H1 (cell line): ENCODE measurements around the gene PIK3R4. TPM values are rescaled to one million over a fixed set of nuclear protein-coding genes. Genes with fewer than 3 reads are reported as not detected.

ENCODE experiments used
- CTCF ChIA-PET: fragments of 300-600 bp; sonication (Branson Sonifier 250); formaldehyde crosslinking; loops from one replicate; lab custom pipeline; 2021; ENCODE audit not compliant: partially characterized antibody; lab: Charles Lee
- POLR2A ChIA-PET: fragments of 300-600 bp; sonication (Branson Sonifier 250); formaldehyde crosslinking; loops from one replicate; lab custom pipeline; 2021; ENCODE audit warnings: inconsistent platforms; ENCODE audit not compliant: partially characterized antibody; lab: Charles Lee
- DNase-seq, 2 experiments: peaks; one replicate each; pipeline versions ENCODE4 v3.0.0 to v3.0.0-alpha.2; 2010 to 2022; ENCODE audit warnings: low spot score in 2 of 2, low read depth in 1 of 2, mixed read lengths in 1 of 2
- FAIRE-seq: peaks from 2 replicates; lab custom pipeline; 2011; peaks lifted over from hg19 to GRCh38; lab: Jason Lieb, UNC
- H2AFZ ChIP-seq: 2 replicates; pipeline ENCODE4 v1.8.1; 2012; ENCODE audit warnings: low read length, inconsistent platforms
- H2AK5ac ChIP-seq: 2 replicates; pipeline ENCODE4 v1.6.1; 2013; ENCODE audit warnings: low read depth, low read length
- H2BK120ac ChIP-seq: replicated peaks from 2 replicates; pipeline ENCODE3; 2013; ENCODE audit warnings: low read depth, low read length, inconsistent platforms
- H2BK12ac ChIP-seq: 2 replicates; pipeline ENCODE4 v1.6.1; 2013; ENCODE audit warnings: low read depth, low read length
- H2BK15ac ChIP-seq: 2 replicates; pipeline ENCODE4 v1.6.1; 2013; ENCODE audit warnings: low read length
- H2BK20ac ChIP-seq: 2 replicates; pipeline ENCODE4 v1.6.1; 2013; ENCODE audit warnings: low read length
- H2BK5ac ChIP-seq: 2 replicates; pipeline ENCODE4 v1.6.1; 2013; ENCODE audit warnings: low read depth, low read length
- H3K14ac ChIP-seq: 2 replicates; pipeline ENCODE4 v1.6.1; 2013; ENCODE audit warnings: inconsistent platforms; ENCODE audit not compliant: insufficient read length
- H3K18ac ChIP-seq: 2 replicates; pipeline ENCODE4 v1.6.1; 2013; ENCODE audit warnings: low read length; ENCODE audit errors: extremely low read depth
- H3K23ac ChIP-seq: 2 replicates; pipeline ENCODE4 v1.6.1; 2013; ENCODE audit warnings: inconsistent platforms; ENCODE audit not compliant: insufficient read length
- H3K23me2 ChIP-seq: 2 replicates; pipeline ENCODE4 v1.6.1; 2013; ENCODE audit warnings: low read depth, low read length
- H3K27ac ChIP-seq: 2 replicates; pipeline ENCODE4 v1.6.1; 2011; ENCODE audit warnings: low read depth, low read length, inconsistent platforms
- H3K27me3 ChIP-seq, 4 experiments: replicated peaks in 1 of 4; 1 replicate in 1 of 4; 2 replicates in 3 of 4; pipeline versions ENCODE4 v1.6.1 to v1.8.1; 2011 to 2013; ENCODE audit warnings: low read length in 3 of 4, mild to moderate bottlenecking in 3 of 4, inconsistent platforms in 2 of 4, mixed read lengths in 2 of 4, moderate library complexity in 1 of 4; ENCODE audit not compliant: control insufficient read depth in 3 of 4, insufficient read depth in 3 of 4; ENCODE audit errors: extremely low read depth in 1 of 4
- H3K36me3 ChIP-seq, 4 experiments: 2 replicates each; pipeline versions ENCODE4 v1.6.1 to v1.8.1; 2011 to 2013; ENCODE audit warnings: mild to moderate bottlenecking in 4 of 4, low read length in 3 of 4, moderate library complexity in 2 of 4, control low read depth in 1 of 4, inconsistent platforms in 1 of 4; ENCODE audit not compliant: insufficient read depth in 4 of 4, control insufficient read depth in 2 of 4
- H3K4ac ChIP-seq: replicated peaks from 2 replicates; pipeline ENCODE3; 2013; ENCODE audit warnings: low read length, low read depth, mixed read lengths, inconsistent platforms; ENCODE audit not compliant: insufficient read length
- H3K4me1 ChIP-seq, 4 experiments: replicated peaks in 1 of 4; 1 replicate in 1 of 4; 2 replicates in 3 of 4; pipeline versions ENCODE4 v1.6.1 to v1.8.1; 2011 to 2013; ENCODE audit warnings: low read length in 3 of 4, inconsistent platforms in 2 of 4, mixed read lengths in 1 of 4; ENCODE audit not compliant: insufficient read depth in 4 of 4, control insufficient read depth in 3 of 4
- H3K4me2 ChIP-seq, 2 experiments: 2 replicates each; pipeline versions ENCODE4 v1.6.1 to v1.8.1; 2011 to 2013; ENCODE audit warnings: low read depth in 2 of 2, low read length in 2 of 2, control low read depth in 1 of 2, inconsistent platforms in 1 of 2, mild to moderate bottlenecking in 1 of 2; ENCODE audit not compliant: insufficient read depth in 1 of 2
- H3K4me3 ChIP-seq, 4 experiments: fragments of 200-600, 300-600 bp in 1 of 4; sonication (generic), shearing (Covaris generic), sonication (Bioruptor Twin) in 1 of 4; 2 replicates each; pipeline versions ENCODE4 v1.5.1 to v1.8.1; 2011 to 2016; ENCODE audit warnings: low read length in 4 of 4, low read depth in 3 of 4, control low read depth in 2 of 4, inconsistent platforms in 2 of 4, mild to moderate bottlenecking in 2 of 4, mixed read lengths in 1 of 4, moderate library complexity in 1 of 4; ENCODE audit not compliant: insufficient read depth in 2 of 4; ENCODE audit errors: extremely low read depth in 1 of 4
- H3K56ac ChIP-seq: replicated peaks from 2 replicates; pipeline ENCODE3; 2013; ENCODE audit warnings: low read depth, mild to moderate bottlenecking, mixed read lengths, low read length, inconsistent platforms; ENCODE audit not compliant: insufficient read length
- H3K79me1 ChIP-seq: 2 replicates; pipeline ENCODE4 v1.6.1; 2013; ENCODE audit warnings: low read depth, low read length, control low read depth
- H3K79me2 ChIP-seq, 2 experiments: 2 replicates each; pipeline versions ENCODE4 v1.6.1 to v1.8.1; 2012 to 2013; ENCODE audit warnings: low read length in 2 of 2, mild to moderate bottlenecking in 2 of 2, inconsistent platforms in 1 of 2; ENCODE audit not compliant: insufficient read depth in 2 of 2, control insufficient read depth in 1 of 2
- H3K9ac ChIP-seq, 4 experiments: replicated peaks in 1 of 4; 1 replicate in 1 of 4; 2 replicates in 3 of 4; pipeline versions ENCODE4 v1.6.1 to v1.8.1; 2011 to 2013; ENCODE audit warnings: low read depth in 3 of 4, low read length in 3 of 4, control low read depth in 2 of 4, mild to moderate bottlenecking in 2 of 4, moderate library complexity in 2 of 4, inconsistent platforms in 1 of 4; ENCODE audit errors: extremely low read depth in 1 of 4
- H3K9me3 ChIP-seq, 2 experiments: 2 replicates each; pipeline versions ENCODE4 v1.6.1 to v1.8.1; 2012 to 2013; ENCODE audit warnings: mild to moderate bottlenecking in 2 of 2, moderate library complexity in 2 of 2, control low read depth in 1 of 2, inconsistent platforms in 1 of 2, low read depth in 1 of 2, low read length in 1 of 2, mixed read lengths in 1 of 2; ENCODE audit not compliant: insufficient read depth in 2 of 2
- H4K20me1 ChIP-seq, 2 experiments: replicated peaks in 1 of 2; 2 replicates each; pipeline versions ENCODE3 to v1.8.1; 2011 to 2013; ENCODE audit warnings: inconsistent platforms in 2 of 2, low read length in 2 of 2, mild to moderate bottlenecking in 1 of 2; ENCODE audit not compliant: insufficient read depth in 2 of 2, control insufficient read depth in 1 of 2
- H4K5ac ChIP-seq: 2 replicates; pipeline ENCODE4 v1.6.1; 2013; ENCODE audit warnings: low read length, low read depth, mixed read lengths, inconsistent platforms; ENCODE audit not compliant: insufficient read length
- H4K8ac ChIP-seq: 2 replicates; pipeline ENCODE4 v1.8.0; 2013; ENCODE audit warnings: mild to moderate bottlenecking, moderate library complexity, low read length, inconsistent platforms; ENCODE audit not compliant: insufficient read depth; ENCODE audit errors: extremely low read depth
- H4K91ac ChIP-seq: replicated peaks from 2 replicates; pipeline ENCODE3; 2013; ENCODE audit warnings: low read length, mixed read lengths, inconsistent platforms; ENCODE audit not compliant: insufficient read length
- CBX8 ChIP-seq: fragments of 300-800, 300-1000 bp; sonication (generic); IDR thresholded peaks from 2 replicates; pipeline ENCODE4 v1.7.1; 2016; ENCODE audit warnings: low read depth, low read length, borderline replicate concordance
- CEBPB ChIP-seq: IDR thresholded peaks from 2 replicates; pipeline ENCODE4 v1.6.1; 2012; ENCODE audit warnings: low read depth, low read length
- CHD2 ChIP-seq: IDR thresholded peaks from 2 replicates; pipeline ENCODE4 v1.6.1; 2012; ENCODE audit warnings: low read length, improper control_type of control experiment
- EGR1 ChIP-seq: IDR thresholded peaks from 2 replicates; pipeline ENCODE4 v1.6.1; 2011; ENCODE audit warnings: low read depth, low read length, borderline replicate concordance
- GABPA ChIP-seq: IDR thresholded peaks from 2 replicates; pipeline ENCODE4 v1.6.1; 2011; ENCODE audit warnings: mild to moderate bottlenecking, low read length, moderate library complexity, borderline replicate concordance; ENCODE audit not compliant: insufficient read depth
- HDAC6 ChIP-seq: IDR thresholded peaks from one replicate; pipeline ENCODE4 v1.7.1; 2012; ENCODE audit warnings: low read depth, mild to moderate bottlenecking, inconsistent platforms, low read length, moderate library complexity
- KDM1A ChIP-seq: fragments of 200-600, 300-600 bp; sonication (generic); IDR thresholded peaks from 2 replicates; pipeline ENCODE4 v1.7.1; 2016; ENCODE audit warnings: mild to moderate bottlenecking, low read length, borderline replicate concordance
- KDM4A ChIP-seq: IDR thresholded peaks from one replicate; pipeline ENCODE4 v1.7.1; 2012; ENCODE audit warnings: low read depth, mild to moderate bottlenecking, moderate library complexity, low read length, inconsistent platforms; ENCODE audit not compliant: severe bottlenecking
- NANOG ChIP-seq: IDR thresholded peaks from 2 replicates; pipeline ENCODE4 v1.6.1; 2011; ENCODE audit warnings: low read length, low read depth, mild to moderate bottlenecking, inconsistent platforms; ENCODE audit not compliant: insufficient read depth, poor library complexity, severe bottlenecking
- RNF2 ChIP-seq: fragments of 200-900, 300-1000 bp; sonication (generic); IDR thresholded peaks from 2 replicates; pipeline ENCODE4 v1.7.1; 2016; ENCODE audit warnings: borderline replicate concordance, low read depth, mild to moderate bottlenecking, antibody characterized with exemption, low read length; ENCODE audit not compliant: poor library complexity, severe bottlenecking; ENCODE audit errors: missing control alignments
- SIRT6 ChIP-seq: IDR thresholded peaks from one replicate; pipeline ENCODE4 v1.7.1; 2012; ENCODE audit warnings: low read length, inconsistent platforms
- SIX5 ChIP-seq: IDR thresholded peaks from 2 replicates; pipeline ENCODE4 v1.6.1; 2011; ENCODE audit warnings: mild to moderate bottlenecking, low read depth, low read length
- TBP ChIP-seq: IDR thresholded peaks from 2 replicates; pipeline ENCODE4 v1.6.1; 2011; ENCODE audit warnings: low read depth, low read length, improper control_type of control experiment
- TEAD4 ChIP-seq: IDR thresholded peaks from 2 replicates; pipeline ENCODE4 v1.6.1; 2012; ENCODE audit warnings: low read depth, low read length, inconsistent platforms, mixed read lengths
- WGBS, 2 experiments: shearing (Covaris generic) in 1 of 2; methylation state at CpG; one replicate each; pipeline versions ENCODE4 v1.1.6 to v1.1.7; 2013 to 2015; ENCODE audit warnings: low lambda C conversion rate in 2 of 2, mixed read lengths in 2 of 2, inconsistent platforms in 1 of 2, low coverage in 1 of 2, missing lambda C conversion rate in 1 of 2; ENCODE audit not compliant: insufficient replicate concordance in 2 of 2, insufficient coverage in 1 of 2, insufficient read length in 1 of 2; ENCODE audit errors: extremely low coverage in 1 of 2, missing lambda C conversion rate in 1 of 2; 5-methylcytosine and 5-hydroxymethylcytosine counted together
- polyA plus RNA-seq, 7 experiments: library from polyadenylated mRNA; depleted of rRNA in 3 of 7; stranded (reverse) in 5 of 7; unstranded in 2 of 7; fragments of >200 nt in 5 of 7; fragments of 200-250 nt in 2 of 7; gene quantifications; 1 replicate in 5 of 7; 2 replicates in 1 of 7; 4 replicates in 1 of 7; pipeline versions ENCODE4 v1.2.1 to v1.2.3, GENCODE V29; 2011 to 2013; ENCODE audit warnings: missing spikeins in 2 of 7, mixed read lengths in 2 of 7
- total RNA-seq: library from RNA; stranded (reverse); fragmentation: NEBNext Ultra II Directional; extraction: Animal tissue kit (Norgen Biotek cat#: 25700); gene quantifications from 2 replicates; pipeline ENCODE4 v1.2.1, GENCODE V29; 2021

Gene PIK3R4
- total and polyA plus RNA-seq, 2 of the 8 experiments (the other 6 are each of a cell fraction or from before 2014, with no cell fraction given) = 43.8 to 87.4 TPM

DNA sequence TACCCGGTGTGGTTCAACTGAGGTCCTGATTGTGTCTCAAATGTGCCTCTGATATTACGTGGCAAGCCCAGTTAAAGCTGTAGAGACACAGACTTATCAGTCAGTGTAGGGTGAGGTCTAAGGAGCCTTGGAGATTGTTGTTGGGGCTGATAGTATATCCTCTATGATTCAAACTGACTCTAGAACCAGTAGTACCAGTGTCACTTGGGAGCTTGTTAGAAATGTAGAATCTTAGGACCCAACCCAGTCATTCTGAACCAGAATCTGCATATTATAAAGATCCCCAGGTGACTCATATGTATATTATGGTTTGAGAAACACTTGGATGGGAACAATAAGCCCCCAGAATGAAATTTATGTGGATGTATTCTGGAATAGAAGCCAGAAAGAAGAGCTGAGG is 83.5 kb downstream of the PIK3R4 start:
- Histone ChIP-seq H4K20me1 (no peaks in the 10 kb centered on the region), H4K8ac (no peak overlapping the region), H2BK5ac (no peak overlapping the region), H2BK15ac (no peak overlapping the region), H3K4me3 (no peak overlapping the region), H3K9ac (no peak overlapping the region), H4K5ac (no peak overlapping the region), H3K79me1 (no peaks in the 10 kb centered on the region), H4K91ac (no peak overlapping the region), H3K18ac (no peak overlapping the region), H3K14ac (no peak overlapping the region), H2AK5ac (no peak overlapping the region), H3K4me2 (no peak overlapping the region), H3K36me3 (no peaks in the 10 kb centered on the region), H3K9me3 (no peaks in the 10 kb centered on the region), H3K4ac (no peak overlapping the region), H3K56ac (no peak overlapping the region), H3K4me1 (no peaks in the 10 kb centered on the region), H2BK12ac (no peak overlapping the region), H3K27ac (no peak overlapping the region), H3K27me3 (no peaks in the 10 kb centered on the region), H3K23ac (no peak overlapping the region), H2BK120ac (no peak overlapping the region), H3K23me2 (no peaks in the 10 kb centered on the region), H3K79me2 (no peaks in the 10 kb centered on the region), H2AFZ (no peak overlapping the region), H2BK20ac (no peak overlapping the region)
- FAIRE-seq = no peak
- WGBS, 2 experiments = 94% methylated on average over 2 of the region's 2 CpGs; no CpG with 5 or more reads in 1 of the 2 experiments
- ChIA-PET CTCF (no interaction called here), POLR2A (interaction anchor here (1.5 kb wide), 1 partner anchor 9 kb away, joined by 7 read pairs; no protein-coding TSS in a partner anchor)
- DNase-seq = no peak
- TF ChIP-seq CBX8 = no peak
- TF ChIP-seq SIX5 = no peak
- TF ChIP-seq HDAC6 = no peak
- TF ChIP-seq CHD2 = no peak
- TF ChIP-seq KDM1A = no peak
- no peak for TF ChIP-seq EGR1
- no peak for TF ChIP-seq KDM4A
- no peak for TF ChIP-seq SIRT6
- TF ChIP-seq NANOG = no peak
- TF ChIP-seq GABPA = no peak
- TF ChIP-seq TBP = no peak
- TF ChIP-seq RNF2 = no peak
- TF ChIP-seq CEBPB = no peak
- TF ChIP-seq TEAD4 = no peak
